K562 (cell line): ENCODE results near the gene C1QTNF7. TPM values are rescaled to one million over a fixed set of nuclear protein-coding genes. Genes with fewer than 3 reads are reported as not detected.

Experiments used
- polyA plus RNA-seq, 8 experiments: library from polyadenylated mRNA; depleted of rRNA in 4 of 8; stranded (reverse) in 5 of 8; unstranded in 3 of 8; fragments of >200 nt; fragmentation: Nextera tagmentation in 2 of 8; fragmentation: Illumina TruSeq in 1 of 8; extraction: Ambion mirVana in 2 of 8; extraction: Trizol in 1 of 8; gene quantifications; 2 replicates each; pipeline versions ENCODE4 v1.2.1 to v1.2.3, GENCODE V29; 2011 to 2014; ENCODE audit warnings: inconsistent platforms in 1 of 8, missing spikeins in 1 of 8
- small RNA-seq: library from RNA; depleted of rRNA; stranded (forward); fragments of <200 nt; gene quantifications from one replicate; pipeline ENCODE3, GENCODE V24; 2014
- total RNA-seq, 7 experiments: library from RNA; depleted of rRNA in 6 of 7; stranded (reverse); fragments of >200 nt in 6 of 7; fragmentation: Illumina TruSeq in 2 of 7; extraction: Trizol in 2 of 7; gene quantifications; 2 replicates each; pipeline versions ENCODE4 v1.2.1 to v1.2.3, GENCODE V29; 2011 to 2021; ENCODE audit warnings: low replicate concordance in 1 of 7

Gene C1QTNF7
- total and polyA plus RNA-seq, 9 of the 15 experiments (the other 6 are each of a cell fraction or from before 2014, with no cell fraction given): not detected

Small RNA genes within 50 kb of the gene (small RNA-seq; reads per million reads assigned to genes)
- not detected for gene AC007016.1

Other genes starting within 250 kb of the C1QTNF7 start
- 1.6 and 2.5 TPM in 2 replicates for gene CC2D2A, start 41.8 kb downstream of the C1QTNF7 start, total RNA-seq (2014; rRNA removed)
- gene CC2D2A, start 41.8 kb downstream of the C1QTNF7 start, total RNA-seq (2014; rRNA removed; fragmentation: Illumina TruSeq; extraction: Trizol): 1.6 TPM in 2 replicates
- 1.8 and 2.1 TPM in 2 replicates for gene CC2D2A, start 41.8 kb downstream of the C1QTNF7 start, total RNA-seq (2015; rRNA removed; fragmentation: Illumina TruSeq; extraction: Trizol)
- gene CC2D2A, start 41.8 kb downstream of the C1QTNF7 start, total RNA-seq (2021): 1.7 TPM in 2 replicates
- 0.15 and 0.36 TPM in 2 replicates for gene CC2D2A, start 41.8 kb downstream of the C1QTNF7 start, polyA plus RNA-seq (2011; rRNA removed)
- 1.6 and 2.8 TPM in 2 replicates for gene CC2D2A, start 41.8 kb downstream of the C1QTNF7 start, polyA plus RNA-seq (2014; fragmentation: Illumina TruSeq; extraction: Trizol)
- 1 to 10 TPM; 1.1 to 1.7 TPM for gene CC2D2A, start 41.8 kb downstream of the C1QTNF7 start, polyA plus RNA-seq (2014; fragmentation: Nextera tagmentation; extraction: Ambion mirVana)
- gene CC2D2A, start 41.8 kb downstream of the C1QTNF7 start, polyA plus RNA-seq (2014; rRNA removed): 1.0 and 2.0 TPM in 2 replicates
- gene FBXL5, start 227.3 kb downstream of the C1QTNF7 start, total RNA-seq (2014; rRNA removed): 32.1 and 37.9 TPM in 2 replicates
- 25.3 and 27.9 TPM in 2 replicates for gene FBXL5, start 227.3 kb downstream of the C1QTNF7 start, total RNA-seq (2014; rRNA removed; fragmentation: Illumina TruSeq; extraction: Trizol)
- gene FBXL5, start 227.3 kb downstream of the C1QTNF7 start, total RNA-seq (2015; rRNA removed; fragmentation: Illumina TruSeq; extraction: Trizol): 29.0 and 35.2 TPM in 2 replicates
- gene FBXL5, start 227.3 kb downstream of the C1QTNF7 start, total RNA-seq (2021): 22.1 and 23.5 TPM in 2 replicates
- 24.3 and 26.5 TPM in 2 replicates for gene FBXL5, start 227.3 kb downstream of the C1QTNF7 start, polyA plus RNA-seq (2011; rRNA removed)
- 13.2 and 15.9 TPM in 2 replicates for gene FBXL5, start 227.3 kb downstream of the C1QTNF7 start, polyA plus RNA-seq (2014; fragmentation: Illumina TruSeq; extraction: Trizol)
- gene FBXL5, start 227.3 kb downstream of the C1QTNF7 start, polyA plus RNA-seq (2014; fragmentation: Nextera tagmentation; extraction: Ambion mirVana): 10 to 100 TPM in 1 of 2 experiments, 1 to 10 TPM in 1; 6.0 to 10.8 TPM
- 15.5 and 28.9 TPM in 2 replicates for gene FBXL5, start 227.3 kb downstream of the C1QTNF7 start, polyA plus RNA-seq (2014; rRNA removed)